Measurements from ENCODE around the gene TMCO6.

The TMCO6 gene

GRCh38 chr5:140639148-140639981 is at the start of gene TMCO6 (continued):
- TF ChIP-seq ZNF768 (tag by site-specific recombination; IDR thresholded peaks at IDR 0.05) (no peak), ZNF398 (tag by site-specific recombination; IDR thresholded peaks at IDR 0.05) (peak; percentile 66; the same call in 1 of the 2 replicates), ZNF335 (tag by site-specific recombination; conservative IDR thresholded peaks at IDR 0.05) (peak; percentile 81), ZNF560 (tag by site-specific recombination; IDR thresholded peaks at IDR 0.05; ENCODE audit: borderline replicate concordance) (no peak), ZNF394 (tag by site-specific recombination; IDR thresholded peaks at IDR 0.05; ENCODE audit: borderline replicate concordance) (no peak; the same call in none of the 2 replicates), HOXA7 (CRISPR knock-in tag; IDR thresholded peaks at IDR 0.05; ENCODE audit: borderline replicate concordance) (no peak), ZNF449 (tag by site-specific recombination; IDR thresholded peaks at IDR 0.05) (no peak), ZBTB8A (tag by site-specific recombination; IDR thresholded peaks at IDR 0.05) (0 out of 2 replicates have a peak, but pooled peaks have one; percentile 50), GLI2 (tag by site-specific recombination; IDR thresholded peaks at IDR 0.05; ENCODE audit: borderline replicate concordance, low read depth) (no peak), ZNF404 (tag by site-specific recombination; IDR thresholded peaks at IDR 0.05) (no peak), KLF7 (tag by site-specific recombination; IDR thresholded peaks at IDR 0.05; ENCODE audit: borderline replicate concordance) (no peak), ZNF16 (tag by site-specific recombination; IDR thresholded peaks at IDR 0.05; ENCODE audit: low read depth) (no peak), ZSCAN16 (tag by site-specific recombination; IDR thresholded peaks at IDR 0.05) (no peak), GLIS1 (tag by site-specific recombination; IDR thresholded peaks at IDR 0.05) (peak; percentile 46), ZNF580 (tag by site-specific recombination; IDR thresholded peaks at IDR 0.05) (no peak), SCRT2 (tag by site-specific recombination; IDR thresholded peaks at IDR 0.05) (no peak), AEBP2 (tag by site-specific recombination; IDR thresholded peaks at IDR 0.05; ENCODE audit: borderline replicate concordance) (no peak), ZBTB11 (tag by site-specific recombination; conservative IDR thresholded peaks at IDR 0.05; ENCODE audit: low read depth) (peak; percentile 25; the same call in 1 of the 2 replicates), ZNF416 (tag by site-specific recombination; IDR thresholded peaks at IDR 0.05) (no peak), PRDM6 (tag by site-specific recombination; IDR thresholded peaks at IDR 0.05) (peak; percentile 55; the same call in 1 of the 2 replicates), ZNF544 (tag by site-specific recombination; IDR thresholded peaks at IDR 0.05) (no peak), ZBTB49 (tag by site-specific recombination; IDR thresholded peaks at IDR 0.05; ENCODE audit: low read depth) (no peak), TRIM28 (IDR thresholded peaks at IDR 0.05; ENCODE audit: borderline replicate concordance, low read length) (no peak), ZNF433 (tag by site-specific recombination; IDR thresholded peaks at IDR 0.05; ENCODE audit: low read depth) (no peak), ZNF175 (tag by site-specific recombination; IDR thresholded peaks at IDR 0.05) (no peak), FEZF1 (tag by site-specific recombination; IDR thresholded peaks at IDR 0.05) (no peak)

All from HEK293 (cell line).